HG02884 (cell line): ENCODE data around the gene GRHPR.
"Not testable (repeated sequence)": the region's sequence is repeated elsewhere in the genome, so short reads cannot be mapped to it uniquely, and the experiment has no call there.

Source experiments
- ATAC-seq: cut with Tn5 transposase; IDR thresholded peaks from one replicate; pipeline ENCODE4 v1.9.1; 2021; ENCODE audit warnings: mild to moderate bottlenecking, moderate library complexity; ENCODE audit not compliant: unreplicated experiment

GRHPR gene

DNA sequence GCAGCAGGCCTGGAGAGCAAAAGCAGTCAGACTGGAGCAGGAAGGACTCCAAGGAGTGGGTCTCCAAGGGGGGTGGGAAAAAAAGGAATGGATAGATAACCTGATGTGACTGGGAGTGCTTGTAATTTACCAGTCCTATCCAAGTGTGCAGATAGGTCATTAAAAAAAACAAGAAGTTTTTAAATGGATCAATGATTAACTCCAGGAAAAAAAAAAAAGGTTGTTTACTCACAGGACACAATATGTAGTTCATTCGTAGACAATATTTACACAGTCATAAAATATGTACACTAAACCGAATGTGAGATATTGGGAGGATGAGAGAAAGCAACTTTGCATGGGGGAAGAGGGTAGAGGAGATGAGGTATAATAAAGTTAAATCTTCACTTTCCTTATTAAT, 22.4 kb downstream of the GRHPR start:
- no peak for ATAC-seq

GRCh38 chr9:37445832-37446231, 23.3 kb downstream of the GRHPR start:
- no peak for ATAC-seq

DNA sequence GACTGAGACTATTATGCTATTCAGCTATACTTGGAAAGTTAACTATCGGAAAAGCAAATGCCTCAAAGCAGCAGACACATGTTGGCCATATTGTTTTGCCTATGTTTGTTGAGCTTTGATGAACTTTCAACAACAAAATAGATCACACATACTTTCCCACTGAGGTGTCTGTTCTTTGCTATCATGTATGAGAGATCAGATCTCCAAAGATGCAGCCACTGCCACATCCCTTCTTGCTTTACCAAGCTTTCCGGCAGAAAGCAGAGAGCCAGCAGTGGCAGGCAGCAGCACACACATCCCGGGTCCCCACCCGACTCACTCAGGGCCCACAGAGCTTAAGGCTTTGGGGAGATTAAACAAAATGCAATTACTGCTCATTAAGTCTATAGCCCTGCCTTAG, 23.9 kb downstream of the GRHPR start:
- ATAC-seq = no peak

GRCh38 chr9:37447111-37447510, 24.6 kb downstream of the GRHPR start:
- ATAC-seq = no peak

DNA sequence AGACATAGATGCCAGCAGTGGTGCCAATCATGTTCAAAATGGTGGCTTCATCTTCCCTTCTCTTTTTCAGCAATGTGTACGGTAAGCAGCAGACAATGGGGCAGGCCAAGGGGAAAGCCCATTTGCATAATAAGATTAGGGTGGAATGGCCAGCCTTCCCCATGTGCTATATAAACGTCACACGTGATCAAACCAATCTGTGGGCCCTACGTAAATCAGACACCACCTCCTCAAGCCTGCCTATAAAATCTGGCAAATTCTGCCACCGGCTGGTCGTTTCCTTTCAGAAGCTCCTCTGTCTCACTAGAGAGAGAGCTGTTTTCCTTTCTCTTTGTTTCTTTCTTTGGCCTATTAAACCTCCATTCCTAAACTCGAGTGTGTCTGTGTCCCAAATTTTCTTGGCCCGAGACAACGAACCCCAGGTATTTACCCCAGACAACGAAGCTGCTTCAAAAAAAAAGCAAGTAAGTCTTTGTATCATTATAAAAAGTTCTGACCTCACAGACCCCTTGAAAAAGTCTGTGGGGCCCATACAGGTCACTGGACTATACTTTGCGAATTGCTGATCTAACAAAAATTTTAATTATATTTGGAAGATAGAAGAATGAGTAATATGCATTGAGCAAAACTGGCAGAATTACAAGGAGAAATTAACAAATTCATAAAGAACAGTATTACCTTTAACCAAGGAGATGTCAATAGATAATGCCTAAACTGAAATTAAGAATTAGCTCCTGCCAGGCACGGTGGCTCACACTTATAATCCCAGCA, 27.6 kb downstream of the GRHPR start:
- ATAC-seq = no peak

- no peak for ATAC-seq
Observed at GRCh38 chr9:37451628-37452027, 29.1 kb downstream of the GRHPR start.

GRCh38 chr9:37452611-37453010, 30.1 kb downstream of the GRHPR start:
- no peak for ATAC-seq

DNA sequence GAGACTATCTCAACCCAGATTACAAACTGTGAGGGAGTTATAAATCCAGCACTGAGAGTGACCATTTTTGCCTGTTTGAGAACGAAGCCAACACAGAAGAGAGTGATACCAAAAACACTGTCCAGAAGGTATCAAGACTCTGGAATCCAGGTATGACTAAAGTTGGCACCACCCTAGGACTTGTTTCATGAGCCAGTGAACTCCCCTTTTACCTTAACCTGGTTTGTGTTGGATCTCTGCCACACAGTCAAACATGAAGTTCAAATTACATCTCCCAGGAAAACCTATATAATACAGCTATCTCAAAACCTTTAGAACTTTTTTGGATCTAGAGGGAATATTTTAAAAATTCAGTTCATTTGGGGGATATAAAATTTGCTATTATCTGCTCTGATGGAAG, 31.3 kb downstream of the GRHPR start:
- no peak for ATAC-seq

DNA sequence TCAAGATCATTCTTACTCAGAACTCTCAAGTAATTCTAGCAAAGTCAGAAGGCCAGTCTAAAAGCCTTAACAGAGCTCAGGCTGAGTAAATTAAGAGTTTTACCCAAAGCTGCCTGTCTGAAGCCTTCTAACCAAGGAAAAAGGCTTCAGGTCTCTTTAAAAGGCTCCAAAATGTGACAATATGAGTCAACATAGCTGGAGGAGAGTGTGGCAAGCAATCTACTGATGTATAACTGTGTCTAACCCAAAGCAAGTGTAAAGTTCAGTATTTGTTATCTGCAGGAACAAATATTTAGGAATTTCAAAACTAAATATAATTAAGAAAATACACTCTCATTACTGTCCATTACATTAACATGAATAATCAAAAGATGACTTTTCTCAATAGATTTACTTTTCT, 31.7 kb downstream of the GRHPR start:
- ATAC-seq = no peak

DNA sequence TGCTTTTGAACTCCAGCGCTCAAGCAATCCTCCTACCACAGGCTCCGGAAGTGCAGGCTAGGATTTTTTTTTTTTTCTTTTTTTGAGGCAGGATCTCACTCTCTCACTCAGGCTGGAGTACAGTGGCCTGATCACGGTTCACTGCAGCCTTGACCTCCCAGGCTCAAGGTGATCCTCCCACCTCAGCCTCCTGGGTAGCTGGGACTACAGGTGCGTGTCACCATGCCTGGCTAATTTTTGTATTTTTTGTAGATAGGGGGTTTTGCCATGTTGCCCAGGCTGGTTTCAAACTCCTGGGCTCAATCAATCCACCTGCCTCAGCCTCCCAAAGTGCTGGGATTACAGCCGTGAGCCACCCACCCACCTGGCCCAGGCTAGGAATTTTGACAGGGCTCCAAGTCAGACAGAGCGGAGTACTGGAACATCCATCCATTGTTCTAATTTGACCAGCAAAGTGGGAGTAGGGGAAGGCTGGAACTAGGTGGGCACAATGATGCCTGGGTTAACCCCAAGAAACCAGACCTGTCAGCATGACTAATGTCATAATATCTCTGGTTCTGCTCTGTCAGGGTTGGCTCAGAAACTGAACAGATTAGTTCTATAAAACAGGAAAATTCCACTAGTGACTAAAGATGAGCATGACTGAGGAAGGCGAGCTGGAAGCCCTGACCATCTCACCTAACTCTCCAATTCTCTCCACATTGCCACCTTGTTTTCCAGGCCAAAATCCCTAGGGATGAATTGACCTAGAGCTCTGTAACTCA, 33.6 kb downstream of the GRHPR start:
- no peak for ATAC-seq

- ATAC-seq = no peak
Observed at GRCh38 chr9:37456817-37457216, 34.3 kb downstream of the GRHPR start.

- no peak for ATAC-seq
Observed at GRCh38 chr9:37464006-37464405, 41.5 kb downstream of the GRHPR start.

GRCh38 chr9:37464426-37465248, 42.1 kb downstream of the GRHPR start:
- peak; percentile 32 for ATAC-seq

- ATAC-seq = peak; percentile 79
Observed at GRCh38 chr9:37465249-37466036, 42.9 kb downstream of the GRHPR start, which contains the start of gene ZBTB5. ZBTB5 (minus strand) TSS chr9:37465450; CDS start chr9:37442551, 22,899 bp downstream.

DNA sequence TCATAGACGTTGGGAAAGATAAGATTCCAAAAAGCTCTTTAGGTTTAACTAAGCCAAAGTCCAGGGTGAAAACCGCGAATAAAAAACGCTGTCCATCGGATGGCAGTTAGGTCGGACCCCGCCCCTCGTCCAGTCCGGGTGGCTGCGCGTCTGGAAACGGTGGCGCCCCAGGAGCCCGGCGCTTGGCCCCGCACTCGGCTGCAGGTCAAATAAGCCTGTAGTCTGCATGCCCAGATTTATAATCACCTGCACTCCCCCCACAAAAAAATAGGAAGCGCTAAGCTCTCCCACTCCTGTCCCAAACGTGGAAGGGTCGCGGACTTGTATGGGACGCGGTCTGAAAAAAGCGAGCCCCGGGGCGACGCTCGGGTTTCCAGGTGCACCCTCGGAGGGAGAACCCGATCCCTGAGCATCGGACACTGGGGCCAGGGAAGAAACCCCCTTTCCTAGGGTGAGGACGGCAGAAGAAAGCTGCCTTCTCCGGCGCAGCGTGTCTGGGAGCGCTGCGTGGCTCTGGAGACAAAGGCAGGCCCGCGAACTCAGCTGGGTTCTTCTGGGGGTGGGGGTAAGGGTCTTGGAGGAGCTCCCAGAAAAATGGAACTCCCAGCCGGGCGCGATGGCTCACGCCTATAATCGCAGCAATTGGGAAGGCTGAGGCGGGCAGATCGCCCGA, 43.7 kb downstream of the GRHPR start:
- peak; percentile 5 for ATAC-seq

GRCh38 chr9:37467530-37467929, 45.0 kb downstream of the GRHPR start:
- not testable (repeated sequence) for ATAC-seq

GRCh38 chr9:37468620-37469019, 46.1 kb downstream of the GRHPR start:
- no peak for ATAC-seq

GRCh38 chr9:37471942-37472684, 49.6 kb downstream of the GRHPR start:
- ATAC-seq = no peak

DNA sequence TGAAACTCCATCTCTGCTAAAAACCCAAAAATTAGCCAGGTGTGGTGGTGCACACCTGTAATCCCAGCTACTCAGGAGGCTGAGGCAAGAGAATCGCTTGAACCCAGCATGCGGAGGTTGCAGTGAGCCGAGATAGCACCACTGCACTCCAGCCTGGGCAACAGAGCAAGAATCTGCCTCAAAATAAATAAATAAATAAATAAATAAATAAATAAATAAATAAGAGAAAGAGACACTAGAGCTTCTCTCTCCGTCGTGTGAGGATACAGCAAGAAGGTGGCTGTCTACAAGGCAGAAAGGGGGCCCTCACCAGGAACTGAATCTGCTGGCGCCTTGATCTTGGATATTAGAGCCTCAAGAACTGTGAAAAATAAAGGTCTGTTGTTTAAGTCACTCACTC, 51.5 kb downstream of the GRHPR start:
- not testable (repeated sequence) for ATAC-seq
